SK-N-MC (cell line): ENCODE data around the gene TRIM9.

Experiments
- EZH2 ChIP-seq: fragments of 200-600 bp; sonication (generic); IDR thresholded peaks from one replicate; pipeline ENCODE4 v1.6.1; 2017; ENCODE audit warnings: antibody characterized with exemption
- FOXP2 ChIP-seq: optimal IDR thresholded peaks from 2 replicates; pipeline ENCODE3; 2011; ENCODE audit warnings: mild to moderate bottlenecking, moderate library complexity; ENCODE audit not compliant: insufficient read depth; ENCODE audit errors: extremely low read length, control extremely low read depth
- POLR2AphosphoS5 ChIP-seq: IDR thresholded peaks from 2 replicates; pipeline ENCODE4 v1.6.1; 2012; ENCODE audit warnings: mild to moderate bottlenecking, low read depth, low read length, borderline replicate concordance

DNA sequence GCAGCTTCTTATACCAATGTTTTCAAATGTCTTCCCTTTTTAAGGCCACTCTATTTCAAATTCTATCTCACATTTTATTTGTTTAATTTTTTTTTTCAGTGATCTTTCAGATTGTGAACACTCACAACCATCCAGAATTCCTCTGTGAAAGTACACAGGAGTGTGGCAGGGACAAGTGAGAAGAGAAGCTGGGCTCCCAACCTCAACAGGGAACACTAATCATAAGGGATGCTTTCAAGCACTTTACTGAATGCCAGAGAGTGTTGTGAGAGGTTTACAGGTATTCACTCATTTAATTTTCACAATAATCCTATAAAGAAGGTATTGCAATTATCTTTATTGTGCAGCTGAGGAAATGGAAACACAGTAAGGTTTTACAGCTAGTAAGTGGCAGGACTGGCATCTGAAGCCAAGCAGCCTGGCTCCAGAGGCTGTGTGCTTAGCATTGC, 90.5 kb downstream of the TRIM9 start:
- TF ChIP-seq POLR2AphosphoS5 (no peak), FOXP2 (no peak), EZH2 (no peak)
